NCI-H2171 treated with DMSO at 0.1 percent for 48 hours (cell line): Measurements from ENCODE around the gene LOC101059915.
"Not testable (repeated sequence)": the region's sequence is repeated elsewhere in the genome, so short reads cannot be mapped to it uniquely, and the experiment has no call there.

Source experiments
- DNase-seq: peaks from one replicate; lab custom pipeline; 2025; lab: John Stamatoyannopoulos, UW

LOC101059915 gene

DNA sequence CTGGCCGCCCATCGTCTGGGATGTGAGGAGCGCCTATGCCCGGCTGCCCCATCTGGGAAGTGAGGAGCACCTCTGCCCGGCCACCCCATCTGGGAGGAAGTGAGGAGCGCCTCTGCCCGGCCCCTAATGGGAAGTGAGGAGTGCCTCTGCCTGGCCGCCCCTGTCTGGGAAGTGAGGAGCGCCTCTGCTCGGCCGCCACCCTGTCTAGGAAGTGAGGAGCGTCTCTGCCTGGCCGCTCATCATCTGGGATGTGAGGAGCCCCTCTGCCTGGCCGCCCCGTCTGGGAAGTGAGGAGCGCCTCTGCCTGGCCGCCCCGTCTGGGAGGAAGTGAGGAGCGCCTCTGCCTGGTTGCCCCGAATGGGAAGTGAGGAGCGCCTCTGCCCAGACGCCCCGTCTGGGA is 8.3 kb downstream of the LOC101059915 start:
- DNase-seq, result not testable (repeated sequence)

- DNase-seq, result not testable (repeated sequence)
Measured at GRCh38 chrX:71676068-71676795, 8.9 kb downstream of the LOC101059915 start.

- DNase-seq, result not testable (repeated sequence)
Measured at GRCh38 chrX:71677195-71677594, 9.8 kb downstream of the LOC101059915 start.

DNA sequence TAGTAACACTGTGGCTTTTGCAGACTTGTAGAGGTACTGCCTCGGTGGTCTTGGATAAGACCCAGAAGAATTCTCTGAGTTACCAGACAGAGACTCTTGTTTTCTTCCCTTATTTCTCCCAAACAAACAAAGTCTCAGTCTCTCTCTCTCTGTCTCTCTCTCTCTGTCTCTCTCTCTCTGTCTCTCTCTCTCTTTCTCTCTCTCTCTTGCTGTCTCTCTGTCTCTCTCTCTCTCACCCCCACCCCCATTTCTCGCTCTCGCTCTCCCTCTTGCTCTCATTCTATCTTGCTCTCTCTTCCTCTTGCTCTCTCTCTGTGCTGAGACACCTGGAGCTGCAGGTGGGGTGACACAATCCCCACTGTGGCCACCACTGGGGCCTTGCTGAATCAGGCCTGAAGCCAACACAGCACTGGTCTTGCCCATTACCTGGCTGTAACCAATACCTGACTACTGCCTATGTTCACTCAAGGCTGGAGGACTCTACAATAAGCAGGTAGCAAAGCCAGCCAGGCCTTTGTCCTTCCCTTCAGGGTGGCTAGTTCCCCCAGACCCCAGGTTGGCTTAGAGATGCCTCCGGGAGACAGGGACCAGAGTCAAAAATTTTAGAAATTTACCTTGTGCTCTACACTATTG is 12.3 kb downstream of the LOC101059915 start:
- no peak for DNase-seq

GRCh38 chrX:71696641-71697465 is 29.5 kb downstream of the LOC101059915 start:
- DNase-seq, result not testable (repeated sequence)

DNA sequence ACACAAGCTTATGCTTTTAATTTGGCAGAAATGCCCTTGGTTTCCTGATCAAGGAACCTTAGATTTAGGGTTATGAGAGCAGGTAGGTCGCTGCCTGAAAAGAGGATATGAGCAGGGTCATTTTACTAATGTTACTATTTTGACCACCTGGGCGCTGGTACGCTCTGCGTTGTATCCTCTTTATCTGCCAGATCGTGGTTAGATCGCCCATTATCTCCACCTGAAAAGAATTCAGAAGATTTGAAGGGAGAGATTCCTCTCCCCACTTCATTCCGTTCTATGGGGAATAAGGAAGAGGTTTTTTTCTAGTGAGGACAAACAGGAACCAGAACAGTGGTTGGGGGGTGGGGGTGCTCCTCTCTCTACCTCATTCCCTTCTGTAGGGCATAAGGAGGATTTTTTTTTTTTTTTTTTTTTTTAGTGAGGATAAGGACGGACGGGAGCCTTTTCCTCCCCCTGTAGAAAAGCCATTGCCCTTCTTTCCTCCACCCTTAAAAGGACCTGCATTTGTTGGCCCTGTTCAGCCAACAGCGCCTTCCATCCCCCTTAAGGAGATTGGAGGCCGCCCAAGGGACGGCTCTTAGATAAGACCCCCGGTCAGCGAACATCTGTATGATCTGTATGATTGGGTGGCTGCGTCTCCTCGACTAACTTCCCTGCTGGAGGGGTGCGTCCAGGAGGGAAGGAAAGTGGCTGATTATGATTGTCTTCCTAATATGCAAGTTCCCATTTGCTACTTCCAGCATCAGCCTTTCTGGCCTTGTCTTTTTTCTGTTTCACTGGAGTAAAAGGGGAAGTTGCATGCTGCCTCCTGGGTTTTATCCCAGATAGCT is 30.3 kb downstream of the LOC101059915 start:
- DNase-seq, result not testable (repeated sequence)

GRCh38 chrX:71698299-71699022 is 31.1 kb downstream of the LOC101059915 start:
- not testable (repeated sequence) for DNase-seq

GRCh38 chrX:71699023-71699344 is 31.6 kb downstream of the LOC101059915 start:
- not testable (repeated sequence) for DNase-seq

GRCh38 chrX:71702853-71703252 is 35.5 kb downstream of the LOC101059915 start:
- not testable (repeated sequence) for DNase-seq

- not testable (repeated sequence) for DNase-seq
Measured at GRCh38 chrX:71714064-71714463, 46.7 kb downstream of the LOC101059915 start.

DNA sequence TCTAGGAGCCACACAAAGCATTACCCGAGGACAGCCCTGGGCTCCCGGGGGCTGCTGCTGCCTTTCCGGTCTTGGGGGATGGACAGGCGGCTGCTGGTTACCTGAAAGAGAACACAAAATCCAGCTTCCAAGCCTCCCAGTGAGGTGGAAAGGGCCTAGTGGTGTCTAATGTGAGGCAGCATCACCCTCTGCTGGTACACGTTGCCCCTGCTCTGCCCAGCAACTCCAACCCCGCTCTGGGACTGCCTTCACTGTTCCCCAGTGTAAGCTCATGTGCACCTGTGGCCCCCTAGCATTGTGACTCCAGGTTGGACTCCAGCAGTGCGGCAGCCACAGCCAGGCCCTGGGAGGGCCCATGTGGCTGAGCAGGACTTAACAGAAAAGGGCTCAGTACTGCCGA is 48.2 kb downstream of the LOC101059915 start:
- DNase-seq, result not testable (repeated sequence)

DNA sequence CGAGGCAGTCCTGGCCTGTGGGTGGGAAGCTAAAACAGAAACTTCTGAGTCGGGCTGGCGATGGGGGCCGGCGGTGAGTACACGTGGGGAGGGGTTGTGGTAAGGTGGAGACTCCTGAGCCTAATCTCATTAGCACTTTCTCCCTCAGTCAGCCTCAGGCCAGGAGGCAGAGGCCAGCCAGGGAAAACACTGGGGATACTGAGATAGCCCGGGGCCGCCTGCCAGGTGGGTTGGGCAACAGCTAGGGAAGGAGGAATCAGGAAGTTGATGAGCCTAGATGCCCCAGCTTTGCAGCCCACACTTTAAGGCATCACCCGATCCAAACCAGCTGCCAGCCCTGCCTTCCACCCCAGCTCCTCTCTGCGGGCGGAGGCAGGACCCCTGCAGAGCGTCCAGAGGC is 49.0 kb downstream of the LOC101059915 start:
- DNase-seq, result not testable (repeated sequence)

GRCh38 chrX:71718185-71718584 is 50.8 kb downstream of the LOC101059915 start, which contains the start of gene CXorf49:
Gene CXorf49, minus strand, starts transcription at chrX:71718285. Its CDS starts 134 bp downstream, at chrX:71718151.
- DNase-seq, result not testable (repeated sequence)

GRCh38 chrX:71719195-71719594 is 51.8 kb downstream of the LOC101059915 start:
- not testable (repeated sequence) for DNase-seq

DNA sequence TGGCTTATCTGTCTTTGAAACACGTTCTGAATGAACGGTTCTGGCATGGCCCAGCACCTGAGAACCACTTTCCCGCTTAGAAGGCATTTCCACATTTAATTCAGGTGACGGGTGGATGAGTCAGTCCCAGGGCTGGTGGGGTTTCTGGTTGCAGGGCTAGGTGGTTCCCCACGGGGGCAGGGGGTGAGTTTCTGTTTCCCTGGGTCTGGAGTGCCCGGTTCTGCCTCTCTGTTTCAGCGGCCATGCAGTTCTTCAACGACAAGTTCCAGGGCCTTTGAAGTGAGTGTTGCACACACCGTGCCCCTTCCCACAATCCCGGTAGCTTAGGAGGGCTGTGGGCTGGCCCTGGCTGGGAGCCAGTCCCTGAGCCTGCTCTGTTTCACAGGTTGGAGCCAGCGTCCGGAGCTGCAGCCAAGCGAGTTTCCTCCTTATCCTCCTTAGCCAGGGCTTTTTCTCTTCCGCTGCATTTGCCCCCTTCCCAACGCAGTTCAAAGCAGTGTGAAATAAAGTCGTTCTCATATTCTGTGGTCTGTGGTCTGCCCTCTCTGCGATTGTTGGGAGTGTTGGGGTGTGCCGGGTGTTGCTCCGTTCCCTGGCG is 53.0 kb downstream of the LOC101059915 start:
- not testable (repeated sequence) for DNase-seq
